Natural killer cell (primary cell): ENCODE data around the gene SRXN1. TPM values are rescaled to one million over a fixed set of nuclear protein-coding genes. Genes with fewer than 3 reads are reported as not detected.

Experiments used
- ATAC-seq, 3 donors: fragments of 150-1000 bp in 2 of 3; fragments of 200-7000 bp in 1 of 3; cut with Tn5 transposase; 1 replicate in 1 of 3; 2 replicates in 2 of 3; pipeline ENCODE4 v1.10.0; 2021; ENCODE audit warnings: mild to moderate bottlenecking in 2 of 3, moderate library complexity in 2 of 3
- DNase-seq, 2 donors: peaks; one replicate each; pipeline versions ENCODE4 v3.0.0 to v3.0.0-alpha.2; 2013 to 2021; ENCODE audit warnings: mixed read lengths in 1 of 2
- H3K27ac ChIP-seq: one replicate; pipeline ENCODE4 v1.5.1; 2013; ENCODE audit warnings: mild to moderate bottlenecking, low read length
- H3K27me3 ChIP-seq: one replicate; pipeline ENCODE4 v1.6.1; 2013; ENCODE audit warnings: low read length; ENCODE audit not compliant: control insufficient read depth, insufficient read depth
- H3K36me3 ChIP-seq: one replicate; pipeline ENCODE4 v1.6.1; 2013; ENCODE audit warnings: low read length; ENCODE audit not compliant: control insufficient read depth, insufficient read depth
- H3K4me1 ChIP-seq: one replicate; pipeline ENCODE4 v1.6.1; 2013; ENCODE audit warnings: low read length; ENCODE audit not compliant: control insufficient read depth, insufficient read depth
- H3K4me3 ChIP-seq: one replicate; pipeline ENCODE4 v1.5.1; 2013; ENCODE audit warnings: low read length
- H3K9me3 ChIP-seq: one replicate; pipeline ENCODE4 v1.6.1; 2013; ENCODE audit warnings: low read length; ENCODE audit not compliant: control insufficient read depth, insufficient read depth
- H3K27ac Mint-ChIP-seq, 2 donors: one replicate each; pipeline ENCODE4 v1.8.0; 2022; ENCODE audit warnings: mild to moderate bottlenecking in 2 of 2, mixed read lengths in 2 of 2, moderate library complexity in 1 of 2
- H3K27me3 Mint-ChIP-seq, 2 donors: one replicate each; pipeline ENCODE4 v1.8.0; 2022; ENCODE audit warnings: low read depth in 2 of 2, mixed read lengths in 2 of 2
- H3K36me3 Mint-ChIP-seq: one replicate; pipeline ENCODE4 v1.8.0; 2022; ENCODE audit warnings: mixed read lengths
- H3K4me1 Mint-ChIP-seq, 2 donors: one replicate each; pipeline ENCODE4 v1.8.0; 2022; ENCODE audit warnings: mixed read lengths in 2 of 2
- H3K4me3 Mint-ChIP-seq: one replicate; pipeline ENCODE4 v1.8.0; 2022; ENCODE audit warnings: mild to moderate bottlenecking, moderate library complexity, mixed read lengths
- H3K9me3 Mint-ChIP-seq, 2 donors: one replicate each; pipeline ENCODE4 v1.8.0; 2022; ENCODE audit warnings: mixed read lengths in 2 of 2
- CTCF ChIP-seq: fragments of 200-600 bp; IDR thresholded peaks from one replicate; pipeline ENCODE4 v1.8.0; 2022; ENCODE audit warnings: antibody characterized with exemption
- WGBS: methylation state at CpG from one replicate; pipeline ENCODE4 v1.1.7; 2013; ENCODE audit warnings: missing lambda C conversion rate; ENCODE audit not compliant: insufficient coverage; 5-methylcytosine and 5-hydroxymethylcytosine counted together
- intact Hi-C: fragments of 100-400 bp; cut with micrococcal nuclease; formaldehyde crosslinking; loops from one replicate; pipeline ENCODE4 v1.14.2; 2022
- total RNA-seq, 4 donors: library from RNA; stranded (reverse); fragments of 120-200 nt in 1 of 4; gene quantifications; one replicate each; pipeline versions ENCODE4 v1.2.3 to v1.2.4, GENCODE V29; 2013 to 2022

SRXN1 gene
- total RNA-seq, 3 donors from 2014 or later (not counting 1 experiment from before 2014, with no cell fraction given): 9.1 to 16.7 (median 11.6) TPM

- peaks cover 46% of the 10 kb centered on the region in 2 donors for H3K27me3 Mint-ChIP-seq
- no peaks in the 10 kb centered on the region for H3K9me3 ChIP-seq
- WGBS: 87% methylated on average over 5 of the region's 5 CpGs
These were observed 25.0 kb upstream of the SRXN1 start for GRCh38 chr20:677957-678356.

GRCh38 chr20:676967-677366, 24.0 kb upstream of the SRXN1 start:
- peaks cover 49 to 52% of the 10 kb centered on the region in 2 donors for H3K27me3 Mint-ChIP-seq
- no peak for TF ChIP-seq CTCF
- H3K9me3 ChIP-seq: no peaks in the 10 kb centered on the region
- H3K27ac ChIP-seq: no peak overlapping the region
- intact Hi-C loops: no loop called here
- no peaks in the 10 kb centered on the region for H3K36me3 ChIP-seq
- DNase-seq (no peak), ATAC-seq (no peak)
- H3K27ac Mint-ChIP-seq: no peak overlapping the region
- H3K27me3 ChIP-seq: peaks cover 51% of the 10 kb centered on the region
- 54% methylated on average over 3 of the region's 3 CpGs for WGBS
- H3K4me1 ChIP-seq: peaks cover 14% of the 10 kb centered on the region
- no peaks in the 10 kb centered on the region for H3K9me3 Mint-ChIP-seq
- H3K4me1 Mint-ChIP-seq: peaks cover 7% of the 10 kb centered on the region in 2 donors
- H3K4me3 Mint-ChIP-seq: no peak overlapping the region
- H3K4me3 ChIP-seq: no peak overlapping the region
- no peaks in the 10 kb centered on the region for H3K36me3 Mint-ChIP-seq

More at GRCh38 chr20:677957-678356, 25.0 kb upstream of the SRXN1 start:
- TF ChIP-seq CTCF: no peak
- no peak overlapping the region for H3K4me3 ChIP-seq
- ATAC-seq (no peak), DNase-seq (no peak)
- no peak overlapping the region for H3K4me3 Mint-ChIP-seq
- H3K27ac ChIP-seq: no peak overlapping the region
- peaks cover 14% of the 10 kb centered on the region for H3K4me1 ChIP-seq
- H3K36me3 ChIP-seq: no peaks in the 10 kb centered on the region
- intact Hi-C loops: no loop called here
- H3K27me3 ChIP-seq: peaks cover 47% of the 10 kb centered on the region
- peaks cover 7% of the 10 kb centered on the region in 2 donors for H3K4me1 Mint-ChIP-seq
- H3K9me3 Mint-ChIP-seq: no peaks in the 10 kb centered on the region
- H3K36me3 Mint-ChIP-seq: no peaks in the 10 kb centered on the region
- no peak overlapping the region for H3K27ac Mint-ChIP-seq

- Histone ChIP-seq H3K27ac (no peak overlapping the region), H3K4me1 (peaks cover 14% of the 10 kb centered on the region), H3K27me3 (peaks cover 53% of the 10 kb centered on the region), H3K4me3 (no peak overlapping the region), H3K9me3 (no peaks in the 10 kb centered on the region), H3K36me3 (no peaks in the 10 kb centered on the region)
- Mint-ChIP-seq H3K4me3 (no peak overlapping the region), H3K4me1 (peaks cover 7 to 13% of the 10 kb centered on the region in 2 donors), H3K27me3 (peaks cover 54% of the 10 kb centered on the region in 2 donors), H3K9me3 (no peaks in the 10 kb centered on the region), H3K27ac (no peak overlapping the region), H3K36me3 (no peaks in the 10 kb centered on the region)
- no peak for TF ChIP-seq CTCF
- WGBS: 3% methylated on average over 24 of the region's 24 CpGs
- intact Hi-C loops: no loop called here
- no peak for DNase-seq
- no peak for ATAC-seq
These were observed 23.4 kb upstream of the SRXN1 start for GRCh38 chr20:676315-676937.
